ENCODE measurements around the gene TMEFF1.

- no peak for TF ChIP-seq CTCF (IDR thresholded peaks at IDR 0.05)
- no peak for TF ChIP-seq POLR2A (IDR thresholded peaks at IDR 0.05)
Observed at GRCh38 chr9:100488177-100488576, 15.2 kb downstream of the TMEFF1 start.
